Stimulated activated CD8-positive, alpha-beta memory T cell treated with anti-CD3 and anti-CD28 coated beads, Interleukin-12 subunit alpha, Interleukin-12 subunit beta, amount 100 ng/mL, for 1 hour (primary cell): ENCODE results near the gene TRMO.

Source experiments
- DNase-seq: peaks from one replicate; pipeline ENCODE4 v3.0.0-alpha.2; 2020; ENCODE audit warnings: low read depth

Gene TRMO

GRCh38 chr9:97903177-97903576 is 19.1 kb downstream of the TRMO start:
- no peak for DNase-seq

- DNase-seq = no peak
These were observed 21.3 kb downstream of the TRMO start for GRCh38 chr9:97900738-97901565.

- no peak for DNase-seq
These were observed 22.1 kb downstream of the TRMO start for GRCh38 chr9:97900103-97900737.

- no peak for DNase-seq
These were observed 26.5 kb downstream of the TRMO start for GRCh38 chr9:97895695-97896332.

- no peak for DNase-seq
These were observed 27.1 kb downstream of the TRMO start for GRCh38 chr9:97895211-97895610.

- DNase-seq = no peak
These were observed 29.9 kb downstream of the TRMO start for GRCh38 chr9:97892421-97892820.

GRCh38 chr9:97891736-97892135 is 30.6 kb downstream of the TRMO start:
- DNase-seq = no peak

- peak; percentile 53 for DNase-seq
These were observed 32.1 kb downstream of the TRMO start for GRCh38 chr9:97889941-97890887.

- no peak for DNase-seq
These were observed 42.0 kb downstream of the TRMO start for GRCh38 chr9:97880336-97880735.

- DNase-seq = no peak
These were observed 46.2 kb downstream of the TRMO start for GRCh38 chr9:97876061-97876460.

GRCh38 chr9:97875111-97875510 is 47.2 kb downstream of the TRMO start:
- DNase-seq = no peak

GRCh38 chr9:97874624-97875023 is 47.7 kb downstream of the TRMO start:
- DNase-seq = no peak

- no peak for DNase-seq
These were observed 48.4 kb downstream of the TRMO start for GRCh38 chr9:97873882-97874281.

GRCh38 chr9:97873425-97873824 is 48.9 kb downstream of the TRMO start:
- DNase-seq = no peak

- DNase-seq = no peak
These were observed 53.4 kb downstream of the TRMO start for GRCh38 chr9:97868859-97869258.

GRCh38 chr9:97866848-97867247 is 55.5 kb downstream of the TRMO start:
- no peak for DNase-seq

GRCh38 chr9:97866300-97866699 is 56.0 kb downstream of the TRMO start:
- DNase-seq = no peak

- no peak for DNase-seq
These were observed 57.9 kb downstream of the TRMO start for GRCh38 chr9:97864396-97864795.

- DNase-seq = no peak
These were observed 59.0 kb downstream of the TRMO start for GRCh38 chr9:97863314-97863713.

- DNase-seq = no peak
These were observed 61.2 kb downstream of the TRMO start for GRCh38 chr9:97861148-97861475.

GRCh38 chr9:97860451-97861147 is 61.7 kb downstream of the TRMO start:
- no peak for DNase-seq

GRCh38 chr9:97859346-97859745 is 63.0 kb downstream of the TRMO start:
- DNase-seq = no peak
